ENCODE data around the gene CAMSAP1. TPM values are rescaled to one million over a fixed set of nuclear protein-coding genes. Genes with fewer than 3 reads are reported as not detected.

CAMSAP1 gene
- total RNA-seq, 6 experiments from 2014 or later = 5.2 to 16.1 (median 10.4) TPM

DNA sequence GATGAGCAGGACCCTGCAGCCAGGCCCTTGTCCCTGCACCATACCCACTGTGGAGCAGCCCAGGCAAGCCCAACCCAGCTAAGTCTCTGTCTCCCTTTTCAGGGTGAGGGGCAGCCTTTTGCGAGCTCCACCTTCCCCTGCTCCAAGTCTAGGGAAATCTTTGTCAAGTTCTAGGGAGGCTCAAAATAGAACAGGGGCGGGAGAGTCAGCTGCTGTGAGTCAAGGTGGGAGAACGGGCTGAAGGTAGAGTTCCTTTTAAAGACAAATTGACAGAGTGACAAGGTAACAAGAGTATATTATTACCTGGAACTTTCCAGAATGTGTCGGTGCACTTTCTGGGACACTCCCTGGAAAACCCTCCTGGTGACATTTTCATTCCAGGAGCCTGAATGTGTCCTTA, 140.6 kb downstream of the CAMSAP1 start:
- intact Hi-C loops (cut with DNase I) = no loop called here

DNA sequence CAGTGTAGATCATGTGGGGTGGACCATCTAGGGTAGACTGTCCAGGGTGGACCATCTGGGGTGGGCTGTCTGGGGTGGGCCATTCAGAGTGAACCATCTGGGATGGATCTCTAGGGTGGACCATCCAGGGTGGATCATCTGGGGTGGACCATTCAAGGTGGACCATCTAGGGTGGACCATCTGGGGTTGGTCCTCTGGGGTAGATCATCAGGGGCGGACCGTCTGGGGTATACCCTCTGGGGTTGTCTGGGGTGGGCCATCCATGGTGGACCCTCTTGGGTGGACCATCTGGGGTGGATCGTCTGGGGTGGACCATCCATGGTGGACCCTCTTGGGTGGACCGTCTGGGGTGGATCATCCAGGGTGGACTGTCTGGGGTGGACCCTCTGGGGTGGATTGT, 141.1 kb downstream of the CAMSAP1 start:
- no peaks in the 10 kb centered on the region for H3K27me3 ChIP-seq
- no peak overlapping the region for H3K27ac ChIP-seq
- ATAC-seq (no peak), DNase-seq (no peak)
- H3K36me3 ChIP-seq = no peaks in the 10 kb centered on the region
- no peaks in the 10 kb centered on the region for H3K9me3 ChIP-seq
- H3K4me3 ChIP-seq = no peak overlapping the region
- TF ChIP-seq POLR2A (IDR thresholded peaks at IDR 0.05) = no peak
- TF ChIP-seq, protein P1, sequence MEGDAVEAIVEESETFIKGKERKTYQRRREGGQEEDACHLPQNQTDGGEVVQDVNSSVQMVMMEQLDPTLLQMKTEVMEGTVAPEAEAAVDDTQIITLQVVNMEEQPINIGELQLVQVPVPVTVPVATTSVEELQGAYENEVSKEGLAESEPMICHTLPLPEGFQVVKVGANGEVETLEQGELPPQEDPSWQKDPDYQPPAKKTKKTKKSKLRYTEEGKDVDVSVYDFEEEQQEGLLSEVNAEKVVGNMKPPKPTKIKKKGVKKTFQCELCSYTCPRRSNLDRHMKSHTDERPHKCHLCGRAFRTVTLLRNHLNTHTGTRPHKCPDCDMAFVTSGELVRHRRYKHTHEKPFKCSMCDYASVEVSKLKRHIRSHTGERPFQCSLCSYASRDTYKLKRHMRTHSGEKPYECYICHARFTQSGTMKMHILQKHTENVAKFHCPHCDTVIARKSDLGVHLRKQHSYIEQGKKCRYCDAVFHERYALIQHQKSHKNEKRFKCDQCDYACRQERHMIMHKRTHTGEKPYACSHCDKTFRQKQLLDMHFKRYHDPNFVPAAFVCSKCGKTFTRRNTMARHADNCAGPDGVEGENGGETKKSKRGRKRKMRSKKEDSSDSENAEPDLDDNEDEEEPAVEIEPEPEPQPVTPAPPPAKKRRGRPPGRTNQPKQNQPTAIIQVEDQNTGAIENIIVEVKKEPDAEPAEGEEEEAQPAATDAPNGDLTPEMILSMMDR (IDR thresholded peaks at IDR 0.05) = no peak
- WGBS (ENCODE audit: insufficient coverage, low coverage, low lambda C conversion rate, missing lambda C conversion rate) = 60% methylated on average over 2 of the region's 4 CpGs
- intact Hi-C loops (cut with DNase I) = no loop called here
- H3K4me1 ChIP-seq = no peaks in the 10 kb centered on the region

More for the DNA sequence above, 140.6 kb downstream of the CAMSAP1 start:
- WGBS (ENCODE audit: insufficient coverage, low coverage, low lambda C conversion rate, missing lambda C conversion rate) = 82% methylated on average over 4 of the region's 4 CpGs
- no peak for TF ChIP-seq POLR2A (IDR thresholded peaks at IDR 0.05)
- TF ChIP-seq, protein P1 (IDR thresholded peaks at IDR 0.05) = no peak
- Histone ChIP-seq H3K4me1 (no peaks in the 10 kb centered on the region), H3K27ac (no peak overlapping the region), H3K4me3 (no peak overlapping the region), H3K36me3 (no peaks in the 10 kb centered on the region), H3K9me3 (no peaks in the 10 kb centered on the region), H3K27me3 (no peaks in the 10 kb centered on the region)
- DNase-seq (no peak), ATAC-seq (no peak)

DNA sequence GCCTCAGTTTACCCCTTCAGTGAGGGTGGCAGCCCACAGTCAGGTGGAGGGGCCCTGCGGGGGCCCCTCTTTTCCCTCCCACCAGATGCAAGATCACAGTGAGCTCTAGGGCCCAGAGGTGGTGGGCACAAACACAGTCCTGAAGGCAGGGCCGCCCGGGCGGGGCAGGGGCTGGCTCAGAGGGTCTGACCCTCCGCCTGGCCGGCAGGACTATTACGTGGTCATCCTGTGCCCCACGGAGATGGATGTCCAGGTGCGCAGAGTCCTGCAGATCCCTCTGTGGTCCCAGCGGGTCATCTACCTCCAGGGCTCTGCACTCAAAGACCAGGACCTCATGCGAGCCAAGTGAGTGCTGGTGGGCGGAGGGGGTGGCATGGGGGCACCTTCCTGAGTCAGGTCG, 141.9 kb downstream of the CAMSAP1 start:
- no CpG with 5 or more reads among the region's 13 CpGs for WGBS (ENCODE audit: insufficient coverage, low coverage, low lambda C conversion rate, missing lambda C conversion rate)
- TF ChIP-seq, protein P1 (IDR thresholded peaks at IDR 0.05) = no peak
- no peak for TF ChIP-seq POLR2A (IDR thresholded peaks at IDR 0.05)
- no peaks in the 10 kb centered on the region for H3K27me3 ChIP-seq
- ATAC-seq (no peak), DNase-seq (no peak)
- no peaks in the 10 kb centered on the region for H3K4me1 ChIP-seq
- no peak overlapping the region for H3K4me3 ChIP-seq
- H3K36me3 ChIP-seq = no peaks in the 10 kb centered on the region
- intact Hi-C loops (cut with DNase I) = no loop called here
- no peaks in the 10 kb centered on the region for H3K9me3 ChIP-seq
- no peak overlapping the region for H3K27ac ChIP-seq

DNA sequence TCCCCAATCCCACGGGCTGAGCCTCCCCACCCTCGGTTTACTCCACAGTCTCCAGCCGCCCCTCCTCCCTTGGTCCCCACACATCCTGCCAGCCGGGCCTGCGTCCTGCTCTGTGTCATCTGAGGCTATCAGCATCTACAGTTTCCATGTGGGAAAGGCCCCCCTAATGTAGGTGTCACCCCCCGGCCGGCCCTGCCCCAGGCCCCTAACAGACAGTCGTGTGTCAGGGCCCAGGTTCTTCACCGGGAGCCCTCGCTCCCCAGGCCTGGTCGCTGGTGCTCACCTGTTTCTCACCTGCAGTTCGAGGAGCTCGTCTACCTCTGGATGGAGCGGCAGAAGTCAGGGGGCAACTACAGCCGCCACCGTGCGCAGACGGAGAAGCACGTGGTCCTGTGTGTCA, 142.6 kb downstream of the CAMSAP1 start:
- intact Hi-C loops (cut with DNase I) = no loop called here
- 75% methylated on average over 7 of the region's 19 CpGs for WGBS (ENCODE audit: insufficient coverage, low coverage, low lambda C conversion rate, missing lambda C conversion rate)
- Histone ChIP-seq H3K4me3 (no peak overlapping the region), H3K9me3 (no peaks in the 10 kb centered on the region), H3K36me3 (no peaks in the 10 kb centered on the region), H3K27ac (no peak overlapping the region), H3K4me1 (no peaks in the 10 kb centered on the region), H3K27me3 (no peaks in the 10 kb centered on the region)
- ATAC-seq = no peak
- TF ChIP-seq, protein P1 (IDR thresholded peaks at IDR 0.05) = no peak
- TF ChIP-seq POLR2A (IDR thresholded peaks at IDR 0.05) = no peak
- no peak for DNase-seq
